IMR-90 (cell line): ENCODE data around the gene IKZF3. TPM values are rescaled to one million over a fixed set of nuclear protein-coding genes. Genes with fewer than 3 reads are reported as not detected.

Experiments used
- ATAC-seq: fragments of 200-7000 bp; cut with Tn5 transposase; 2 replicates; pipeline ENCODE4 v1.9.1; 2020; ENCODE audit warnings: low read depth, mild to moderate bottlenecking, moderate library complexity
- BruUV-seq: library from RNA; stranded (reverse); fragments of 400-500 nt; replicated peaks from 2 replicates; lab custom pipeline; 2021; lab: Mats Ljungman, UMichigan
- CTCF ChIA-PET: fragments of 300-600 bp; formaldehyde crosslinking; extraction: SDS; loops from one replicate; lab custom pipeline; 2021; ENCODE audit warnings: antibody characterized with exemption; lab: Yijun Ruan, JAX
- POLR2A ChIA-PET: fragments of 300-600 bp; sonication (Branson Sonifier 250); formaldehyde crosslinking; loops from one replicate; lab custom pipeline; 2022; ENCODE audit warnings: antibody characterized with exemption; ENCODE audit not compliant: unreplicated experiment; lab: Charles Lee
- DNase-seq: peaks from one replicate; pipeline ENCODE4 v3.0.0; 2013
- H2AFZ ChIP-seq: replicated peaks from 2 replicates; pipeline ENCODE3; 2013; ENCODE audit warnings: low read length, mild to moderate bottlenecking; ENCODE audit not compliant: poor library complexity
- H2AK5ac ChIP-seq: 2 replicates; pipeline ENCODE4 v1.6.1; 2013; ENCODE audit warnings: low read depth, low read length, inconsistent platforms
- H2AK9ac ChIP-seq: replicated peaks from 2 replicates; pipeline ENCODE3; 2013; ENCODE audit warnings: mild to moderate bottlenecking, low read depth, low read length, moderate library complexity; ENCODE audit not compliant: poor library complexity
- H2BK120ac ChIP-seq: 2 replicates; pipeline ENCODE4 v1.6.1; 2013; ENCODE audit warnings: low read depth, low read length, inconsistent platforms
- H2BK15ac ChIP-seq: 3 replicates; pipeline ENCODE4 v1.6.1; 2013; ENCODE audit warnings: low read depth, low read length, inconsistent platforms
- H2BK20ac ChIP-seq: 2 replicates; pipeline ENCODE4 v1.6.1; 2013; ENCODE audit warnings: low read depth, mild to moderate bottlenecking, inconsistent platforms, low read length, moderate library complexity
- H2BK5ac ChIP-seq: 2 replicates; pipeline ENCODE4 v1.6.1; 2013; ENCODE audit warnings: mild to moderate bottlenecking, low read depth, low read length, inconsistent platforms; ENCODE audit not compliant: poor library complexity, severe bottlenecking
- H3K14ac ChIP-seq: replicated peaks from 2 replicates; pipeline ENCODE4 v1.6.1; 2013; ENCODE audit warnings: low read depth, low read length, inconsistent platforms
- H3K18ac ChIP-seq: 2 replicates; pipeline ENCODE4 v1.6.1; 2013; ENCODE audit warnings: low read depth, low read length, control low read depth
- H3K23ac ChIP-seq: 2 replicates; pipeline ENCODE4 v1.6.1; 2013; ENCODE audit warnings: low read depth, low read length, inconsistent platforms
- H3K27ac ChIP-seq: 2 replicates; pipeline ENCODE4 v1.5.1; 2013; ENCODE audit warnings: mild to moderate bottlenecking, control low read depth, low read length; ENCODE audit not compliant: insufficient read depth
- H3K27me3 ChIP-seq: 2 replicates; pipeline ENCODE4 v1.6.1; 2013; ENCODE audit warnings: low read length; ENCODE audit not compliant: control insufficient read depth, insufficient read depth
- H3K36me3 ChIP-seq: 2 replicates; pipeline ENCODE4 v1.6.1; 2013; ENCODE audit warnings: low read length, mixed read lengths; ENCODE audit not compliant: control insufficient read depth, insufficient read depth
- H3K4ac ChIP-seq: 2 replicates; pipeline ENCODE4 v1.6.1; 2013; ENCODE audit warnings: low read depth, low read length, inconsistent platforms
- H3K4me1 ChIP-seq: 2 replicates; pipeline ENCODE4 v1.6.1; 2013; ENCODE audit warnings: low read length, mixed read lengths; ENCODE audit not compliant: control insufficient read depth, insufficient read depth
- H3K4me2 ChIP-seq: 2 replicates; pipeline ENCODE4 v1.6.1; 2013; ENCODE audit warnings: low read depth, mild to moderate bottlenecking, control low read depth, low read length, moderate library complexity
- H3K4me3 ChIP-seq: 2 replicates; pipeline ENCODE4 v1.5.1; 2013; ENCODE audit warnings: low read depth, mild to moderate bottlenecking, control low read depth, low read length, moderate library complexity; ENCODE audit not compliant: insufficient read depth
- H3K56ac ChIP-seq: 2 replicates; pipeline ENCODE4 v1.6.1; 2013; ENCODE audit warnings: low read length, inconsistent platforms; ENCODE audit not compliant: insufficient read depth; ENCODE audit errors: extremely low read depth
- H3K79me1 ChIP-seq, 2 experiments: 2 replicates each; pipeline ENCODE4 v1.6.1; 2013; ENCODE audit warnings: low read length in 2 of 2, inconsistent platforms in 1 of 2, low read depth in 1 of 2
- H3K9ac ChIP-seq: 2 replicates; pipeline ENCODE4 v1.6.1; 2013; ENCODE audit warnings: low read depth, low read length, control low read depth
- H3K9me1 ChIP-seq: 2 replicates; pipeline ENCODE4 v1.6.1; 2013; ENCODE audit warnings: low read length, inconsistent platforms; ENCODE audit not compliant: insufficient read depth
- H3K9me3 ChIP-seq: 2 replicates; pipeline ENCODE4 v1.6.1; 2013; ENCODE audit warnings: low read length; ENCODE audit not compliant: control insufficient read depth, insufficient read depth
- H4K20me1 ChIP-seq: 2 replicates; pipeline ENCODE4 v1.6.1; 2013; ENCODE audit warnings: low read length, inconsistent platforms; ENCODE audit not compliant: insufficient read depth
- H4K5ac ChIP-seq: 2 replicates; pipeline ENCODE4 v1.6.1; 2013; ENCODE audit warnings: mild to moderate bottlenecking, low read depth, low read length, control low read depth
- H4K8ac ChIP-seq, 2 experiments: 2 replicates each; pipeline ENCODE4 v1.6.1; 2013; ENCODE audit warnings: low read depth in 2 of 2, low read length in 2 of 2, control low read depth in 1 of 2, inconsistent platforms in 1 of 2
- H4K91ac ChIP-seq: 2 replicates; pipeline ENCODE4 v1.6.1; 2013; ENCODE audit warnings: low read depth, low read length, inconsistent platforms; ENCODE audit not compliant: insufficient read depth
- BHLHE40 ChIP-seq: fragments of 150-350 bp; IDR thresholded peaks from 2 replicates; pipeline ENCODE4 v1.6.1; 2016; ENCODE audit warnings: mild to moderate bottlenecking, low read depth, low read length
- CEBPB ChIP-seq: IDR thresholded peaks from 2 replicates; pipeline ENCODE4 v1.6.1; 2012; ENCODE audit warnings: low read depth, low read length, improper control_type of control experiment
- CHD1 ChIP-seq: IDR thresholded peaks from 2 replicates; pipeline ENCODE4 v1.6.1; 2012; ENCODE audit warnings: low read depth, low read length, improper control_type of control experiment
- FOS ChIP-seq: fragments of 150-350 bp; IDR thresholded peaks from 2 replicates; pipeline ENCODE4 v1.6.1; 2016; ENCODE audit warnings: low read depth, low read length
- MAFK ChIP-seq: IDR thresholded peaks from 2 replicates; pipeline ENCODE4 v1.6.1; 2012; ENCODE audit warnings: low read depth, low read length, improper control_type of control experiment
- MAZ ChIP-seq: IDR thresholded peaks from 2 replicates; pipeline ENCODE4 v1.6.1; 2012; ENCODE audit warnings: low read depth, mild to moderate bottlenecking, low read length, improper control_type of control experiment, moderate library complexity, borderline replicate concordance
- MXI1 ChIP-seq: IDR thresholded peaks from 2 replicates; pipeline ENCODE4 v1.6.1; 2012; ENCODE audit warnings: low read depth, mild to moderate bottlenecking, low read length, moderate library complexity, borderline replicate concordance
- NFE2L2 ChIP-seq: fragments of 150-350 bp; IDR thresholded peaks from 2 replicates; pipeline ENCODE4 v1.6.1; 2016; ENCODE audit warnings: low read depth, mild to moderate bottlenecking, low read length
- POLR2A ChIP-seq: IDR thresholded peaks from 2 replicates; pipeline ENCODE4 v1.6.1; 2012; ENCODE audit warnings: mild to moderate bottlenecking, low read depth, low read length
- RAD21 ChIP-seq: IDR thresholded peaks from 2 replicates; pipeline ENCODE4 v1.6.1; 2012; ENCODE audit warnings: low read length, improper control_type of control experiment
- RCOR1 ChIP-seq: IDR thresholded peaks from 2 replicates; pipeline ENCODE4 v1.6.1; 2012; ENCODE audit warnings: mild to moderate bottlenecking, low read length, improper control_type of control experiment; ENCODE audit not compliant: insufficient replicate concordance
- RFX5 ChIP-seq: IDR thresholded peaks from 2 replicates; pipeline ENCODE4 v1.8.0; 2012; ENCODE audit warnings: low read depth, mild to moderate bottlenecking, low read length, moderate library complexity
- SMC3 ChIP-seq: fragments of 150-350 bp; IDR thresholded peaks from 2 replicates; pipeline ENCODE4 v1.6.1; 2016; ENCODE audit warnings: low read depth, mild to moderate bottlenecking, antibody characterized with exemption, low read length, moderate library complexity
- WGBS, 2 experiments: methylation state at CpG; one replicate each; pipeline versions ENCODE4 v1.1.5 to v1.1.7; 2013; ENCODE audit warnings: missing lambda C conversion rate in 2 of 2; ENCODE audit not compliant: insufficient read length in 1 of 2; ENCODE audit errors: extremely low coverage in 2 of 2; 5-methylcytosine and 5-hydroxymethylcytosine counted together
- dilution Hi-C: fragments of 300-500 bp; cut with HindIII; formaldehyde crosslinking; loops from one replicate; pipeline ENCODE4 v1.14.3; 2018; ENCODE audit warnings: low sequenced_read_pairs; ENCODE audit not compliant: unreplicated experiment
- in situ Hi-C: fragments of 300-500 bp; cut with MboI; formaldehyde crosslinking; loops from 3 replicates; pipeline ENCODE4 v1.14.3; 2019; ENCODE audit warnings: low sequenced_read_pairs, inconsistent platforms, mixed read lengths
- intact Hi-C: fragments of 100-400 bp; cut with micrococcal nuclease; formaldehyde crosslinking; loops from 2 replicates; pipeline ENCODE4 v1.10.0; 2022
- polyA plus RNA-seq, 3 experiments: library from polyadenylated mRNA; depleted of rRNA; stranded (reverse); fragments of >200 nt; gene quantifications; 2 replicates each; pipeline ENCODE4 v1.2.3, GENCODE V29; 2012; ENCODE audit warnings: low replicate concordance in 1 of 3
- total RNA-seq: library from RNA; depleted of rRNA; stranded (reverse); fragments of >200 nt; gene quantifications from 2 replicates; pipeline ENCODE4 v1.2.3, GENCODE V29; 2012
- TF ChIP-seq, protein P1 (sequence below): conservative IDR thresholded peaks from 2 replicates; pipeline ENCODE4 v1.5.1; 2012; ENCODE audit warnings: mild to moderate bottlenecking, low read depth, low read length, improper control_type of control experiment
- TF ChIP-seq, protein P2 (sequence below): fragments of 150-350 bp; IDR thresholded peaks from 2 replicates; pipeline ENCODE4 v1.6.1; 2017; ENCODE audit warnings: mild to moderate bottlenecking, antibody characterized with exemption, low read length, low read depth
- TF ChIP-seq, protein P3 (sequence below): fragments of 150-350 bp; IDR thresholded peaks from 2 replicates; pipeline ENCODE4 v1.6.1; 2016; ENCODE audit warnings: low read depth, mild to moderate bottlenecking, low read length, moderate library complexity, borderline replicate concordance

IKZF3 gene
- total and polyA plus RNA-seq, 2 of the 4 experiments (the other 2 are of a cell fraction): not detected

DNA sequence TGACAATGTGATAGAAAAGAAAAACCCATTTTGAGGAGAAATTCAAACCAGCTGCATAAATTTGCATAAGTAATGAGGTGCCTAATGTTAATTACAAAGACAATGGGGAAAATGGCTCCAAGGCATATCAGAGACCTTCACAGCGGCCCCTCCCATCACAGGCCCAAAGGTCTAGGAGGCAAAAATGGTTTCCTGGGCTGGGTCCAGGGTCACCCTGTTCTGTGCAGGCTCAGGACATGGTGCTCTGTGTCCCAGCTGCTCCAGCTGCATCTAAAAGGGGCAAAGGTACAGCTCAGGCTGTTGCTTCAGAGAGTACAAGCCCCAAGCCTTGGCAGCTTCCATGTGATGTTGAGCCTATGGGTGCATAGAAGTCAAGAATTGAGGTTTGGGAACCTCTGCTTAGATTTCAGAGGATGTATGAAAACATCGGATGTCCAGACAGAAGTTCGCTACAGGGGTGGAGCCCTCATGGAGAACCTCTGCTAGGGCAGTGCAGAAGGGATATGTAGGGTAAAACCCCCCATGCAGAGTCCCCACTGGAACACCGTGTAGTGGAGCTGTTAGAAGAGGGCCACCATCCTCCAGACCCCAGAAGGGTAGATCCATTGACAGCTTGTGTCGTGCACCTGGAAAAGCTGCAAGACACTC lies 40.6 kb downstream of the IKZF3 start:
- intact Hi-C loops: loop anchor here (5.0 kb wide), 1 partner anchor 41 kb away; no protein-coding TSS in a partner anchor
- Histone ChIP-seq H2BK120ac (no peak overlapping the region), H3K4me1 (no peaks in the 10 kb centered on the region), H3K23ac (no peak overlapping the region), H3K36me3 (no peaks in the 10 kb centered on the region), H3K9ac (no peak overlapping the region), H2BK15ac (no peak overlapping the region), H3K9me3 (peaks cover 7% of the 10 kb centered on the region), H4K91ac (no peak overlapping the region), H3K4me2 (no peak overlapping the region), H3K4me3 (no peak overlapping the region), H2AK9ac (no peak overlapping the region), H2AFZ (no peak overlapping the region), H3K56ac (no peak overlapping the region), H3K27me3 (peaks cover 22% of the 10 kb centered on the region), H2AK5ac (no peak overlapping the region), H3K4ac (no peak overlapping the region), H4K8ac (no peak overlapping the region), H3K27ac (no peak overlapping the region), H4K20me1 (no peaks in the 10 kb centered on the region), H3K9me1 (no peaks in the 10 kb centered on the region), H2BK5ac (no peak overlapping the region), H3K18ac (no peak overlapping the region), H4K5ac (no peak overlapping the region), H3K79me1 (no peaks in the 10 kb centered on the region), H3K14ac (no peak overlapping the region), H2BK20ac (no peak overlapping the region)
- ChIA-PET POLR2A (no interaction called here), CTCF (no interaction called here)
- dilution Hi-C loops: no loop called here
- DNase-seq: no peak
- no peak for ATAC-seq
- WGBS, 2 experiments: 46% methylated on average over 2 of the region's 5 CpGs; no CpG with 5 or more reads in 1 of the 2 experiments
- no TSS peak for BruUV-seq
- in situ Hi-C loops: no loop called here
- TF ChIP-seq MAFK (no peak), CHD1 (no peak), SMC3 (no peak), CEBPB (no peak), RAD21 (no peak), RFX5 (no peak), NFE2L2 (no peak), POLR2A (no peak), FOS (no peak), BHLHE40 (no peak), MXI1 (no peak), MAZ (no peak), RCOR1 (no peak)
- TF ChIP-seq, protein P1, sequence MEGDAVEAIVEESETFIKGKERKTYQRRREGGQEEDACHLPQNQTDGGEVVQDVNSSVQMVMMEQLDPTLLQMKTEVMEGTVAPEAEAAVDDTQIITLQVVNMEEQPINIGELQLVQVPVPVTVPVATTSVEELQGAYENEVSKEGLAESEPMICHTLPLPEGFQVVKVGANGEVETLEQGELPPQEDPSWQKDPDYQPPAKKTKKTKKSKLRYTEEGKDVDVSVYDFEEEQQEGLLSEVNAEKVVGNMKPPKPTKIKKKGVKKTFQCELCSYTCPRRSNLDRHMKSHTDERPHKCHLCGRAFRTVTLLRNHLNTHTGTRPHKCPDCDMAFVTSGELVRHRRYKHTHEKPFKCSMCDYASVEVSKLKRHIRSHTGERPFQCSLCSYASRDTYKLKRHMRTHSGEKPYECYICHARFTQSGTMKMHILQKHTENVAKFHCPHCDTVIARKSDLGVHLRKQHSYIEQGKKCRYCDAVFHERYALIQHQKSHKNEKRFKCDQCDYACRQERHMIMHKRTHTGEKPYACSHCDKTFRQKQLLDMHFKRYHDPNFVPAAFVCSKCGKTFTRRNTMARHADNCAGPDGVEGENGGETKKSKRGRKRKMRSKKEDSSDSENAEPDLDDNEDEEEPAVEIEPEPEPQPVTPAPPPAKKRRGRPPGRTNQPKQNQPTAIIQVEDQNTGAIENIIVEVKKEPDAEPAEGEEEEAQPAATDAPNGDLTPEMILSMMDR: no peak
- TF ChIP-seq, protein P2, sequence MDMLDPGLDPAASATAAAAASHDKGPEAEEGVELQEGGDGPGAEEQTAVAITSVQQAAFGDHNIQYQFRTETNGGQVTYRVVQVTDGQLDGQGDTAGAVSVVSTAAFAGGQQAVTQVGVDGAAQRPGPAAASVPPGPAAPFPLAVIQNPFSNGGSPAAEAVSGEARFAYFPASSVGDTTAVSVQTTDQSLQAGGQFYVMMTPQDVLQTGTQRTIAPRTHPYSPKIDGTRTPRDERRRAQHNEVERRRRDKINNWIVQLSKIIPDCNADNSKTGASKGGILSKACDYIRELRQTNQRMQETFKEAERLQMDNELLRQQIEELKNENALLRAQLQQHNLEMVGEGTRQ: no peak
- TF ChIP-seq, protein P3, sequence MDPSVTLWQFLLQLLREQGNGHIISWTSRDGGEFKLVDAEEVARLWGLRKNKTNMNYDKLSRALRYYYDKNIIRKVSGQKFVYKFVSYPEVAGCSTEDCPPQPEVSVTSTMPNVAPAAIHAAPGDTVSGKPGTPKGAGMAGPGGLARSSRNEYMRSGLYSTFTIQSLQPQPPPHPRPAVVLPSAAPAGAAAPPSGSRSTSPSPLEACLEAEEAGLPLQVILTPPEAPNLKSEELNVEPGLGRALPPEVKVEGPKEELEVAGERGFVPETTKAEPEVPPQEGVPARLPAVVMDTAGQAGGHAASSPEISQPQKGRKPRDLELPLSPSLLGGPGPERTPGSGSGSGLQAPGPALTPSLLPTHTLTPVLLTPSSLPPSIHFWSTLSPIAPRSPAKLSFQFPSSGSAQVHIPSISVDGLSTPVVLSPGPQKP: no peak
